ENCODE data around the gene CAMK2N2. TPM values are rescaled to one million over a fixed set of nuclear protein-coding genes. Genes with fewer than 3 reads are reported as not detected.

CAMK2N2 gene
- total RNA-seq, 4 donors from 2014 or later, result not detected

DNA sequence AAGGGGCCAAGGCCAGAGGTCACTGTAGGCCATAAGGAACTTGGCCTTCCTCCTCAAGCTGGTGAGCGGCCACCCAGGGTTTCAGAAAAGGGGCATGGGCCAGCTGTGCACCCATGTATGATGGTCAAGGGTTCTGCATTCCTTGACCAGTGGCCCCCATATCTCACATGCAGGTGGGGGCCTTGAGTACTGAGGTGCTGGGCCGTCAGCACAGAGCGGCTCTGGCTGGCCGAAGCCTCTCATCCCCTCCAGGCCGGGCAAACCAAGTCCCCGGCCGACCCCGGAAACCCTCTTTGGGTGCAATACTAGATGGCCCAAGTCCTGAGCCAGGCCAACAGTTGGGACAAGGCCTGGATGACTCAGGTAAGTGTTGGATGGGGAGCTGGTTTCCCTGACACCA, 22.1 kb downstream of the CAMK2N2 start:
- 94% methylated on average over 8 of the region's 8 CpGs; no CpG with 5 or more reads in 1 of the 2 donors for WGBS, 2 donors (ENCODE audit: low coverage in 1 of 2)
- intact Hi-C loops (cut with DNase I; ENCODE audit: low total_unique reads), result loop anchor here (10.0 kb wide), 2 partner anchors 94 to 344 kb away; no protein-coding TSS in a partner anchor

DNA sequence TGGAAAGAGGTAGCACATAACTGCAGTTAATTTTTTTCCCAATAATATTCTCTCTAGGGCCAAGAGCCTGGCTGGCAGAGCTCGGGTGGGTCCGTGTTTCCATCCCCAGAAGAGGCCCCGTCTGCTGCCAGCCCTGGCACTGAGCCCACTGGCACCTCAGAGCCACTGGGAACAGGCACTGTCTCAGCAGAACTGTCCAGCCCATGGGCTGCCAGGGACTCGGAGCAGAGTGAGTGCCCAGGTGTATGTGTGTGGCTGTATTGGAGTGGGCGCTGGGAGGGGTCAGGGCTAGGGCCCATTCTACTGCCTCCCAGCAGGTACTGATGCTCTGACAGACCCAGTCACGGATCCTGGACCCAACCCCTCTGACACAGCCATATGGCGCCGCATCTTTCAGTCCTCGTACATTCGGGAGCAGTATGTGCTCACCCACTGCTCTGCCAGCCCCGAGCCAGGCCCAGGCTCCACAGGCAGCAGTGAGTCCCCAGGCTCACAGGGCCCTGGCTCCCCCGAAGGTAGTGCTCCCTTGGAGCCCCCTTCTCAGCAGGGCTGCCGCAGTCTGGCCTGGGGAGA, 23.0 kb downstream of the CAMK2N2 start:
- H3K9me3 ChIP-seq, result no peaks in the 10 kb centered on the region
- peaks cover 0 to 5% (median 2%) of the 10 kb centered on the region in 4 donors for H3K4me1 ChIP-seq
- 77 to 100% methylated on average over 1 to 13 of the region's 13 CpGs for WGBS, 2 donors (ENCODE audit: low coverage in 1 of 2)
- TF ChIP-seq, protein P1, sequence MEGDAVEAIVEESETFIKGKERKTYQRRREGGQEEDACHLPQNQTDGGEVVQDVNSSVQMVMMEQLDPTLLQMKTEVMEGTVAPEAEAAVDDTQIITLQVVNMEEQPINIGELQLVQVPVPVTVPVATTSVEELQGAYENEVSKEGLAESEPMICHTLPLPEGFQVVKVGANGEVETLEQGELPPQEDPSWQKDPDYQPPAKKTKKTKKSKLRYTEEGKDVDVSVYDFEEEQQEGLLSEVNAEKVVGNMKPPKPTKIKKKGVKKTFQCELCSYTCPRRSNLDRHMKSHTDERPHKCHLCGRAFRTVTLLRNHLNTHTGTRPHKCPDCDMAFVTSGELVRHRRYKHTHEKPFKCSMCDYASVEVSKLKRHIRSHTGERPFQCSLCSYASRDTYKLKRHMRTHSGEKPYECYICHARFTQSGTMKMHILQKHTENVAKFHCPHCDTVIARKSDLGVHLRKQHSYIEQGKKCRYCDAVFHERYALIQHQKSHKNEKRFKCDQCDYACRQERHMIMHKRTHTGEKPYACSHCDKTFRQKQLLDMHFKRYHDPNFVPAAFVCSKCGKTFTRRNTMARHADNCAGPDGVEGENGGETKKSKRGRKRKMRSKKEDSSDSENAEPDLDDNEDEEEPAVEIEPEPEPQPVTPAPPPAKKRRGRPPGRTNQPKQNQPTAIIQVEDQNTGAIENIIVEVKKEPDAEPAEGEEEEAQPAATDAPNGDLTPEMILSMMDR (IDR thresholded peaks at IDR 0.05), result no peak
- TF ChIP-seq POLR2A (IDR thresholded peaks at IDR 0.05) (no peak), EP300 (IDR thresholded peaks at IDR 0.05; ENCODE audit: low read depth) (no peak), POLR2AphosphoS5 (IDR thresholded peaks at IDR 0.05) (no peak)
- no peak for DNase-seq
- in situ Hi-C loops (cut with MboI; ENCODE audit: low pct_ligation_motif_present in 1 of 4, low pct_unique_long_range_greater_than_20kb in 1 of 4, low sequenced_read_pairs in 3 of 4) (loop anchor here in 3 of 4 donors (25.0 kb wide), 2 partner anchors 101 to 351 kb away; partner anchors contain the start of genes PARL (in 3 of the 3) and EIF2B5 (in 1 of the 3)), intact Hi-C loops (cut with DNase I; ENCODE audit: low total_unique reads) (loop anchor here (10.0 kb wide), 2 partner anchors 94 to 344 kb away; no protein-coding TSS in a partner anchor)
- peaks cover 0 to 2% (median 0%) of the 10 kb centered on the region in 4 donors for H3K36me3 ChIP-seq
- peaks cover 3% of the 10 kb centered on the region for H3K27me3 ChIP-seq
- no peak overlapping the region for H3K27ac ChIP-seq
- H3K4me3 ChIP-seq, result no peak overlapping the region

More for the DNA sequence above, 22.1 kb downstream of the CAMK2N2 start:
- Histone ChIP-seq H3K36me3 (peaks cover 0 to 11% (median 3%) of the 10 kb centered on the region in 4 donors), H3K4me1 (peaks cover 0 to 5% (median 2%) of the 10 kb centered on the region in 4 donors), H3K4me3 (no peak overlapping the region), H3K27ac (no peak overlapping the region), H3K9me3 (no peaks in the 10 kb centered on the region), H3K27me3 (no peaks in the 10 kb centered on the region)
- in situ Hi-C loops (cut with MboI; ENCODE audit: low pct_ligation_motif_present in 1 of 4, low pct_unique_long_range_greater_than_20kb in 1 of 4, low sequenced_read_pairs in 3 of 4), result loop anchor here in 3 of 4 donors (25.0 kb wide), 2 partner anchors 102 to 352 kb away; partner anchors contain the start of genes PARL (in 3 of the 3) and EIF2B5 (in 1 of the 3)
- no peak for DNase-seq
- TF ChIP-seq POLR2A (IDR thresholded peaks at IDR 0.05) (no peak), POLR2AphosphoS5 (IDR thresholded peaks at IDR 0.05) (no peak), EP300 (IDR thresholded peaks at IDR 0.05; ENCODE audit: low read depth) (no peak)
- TF ChIP-seq, protein P1 (IDR thresholded peaks at IDR 0.05), result no peak

DNA sequence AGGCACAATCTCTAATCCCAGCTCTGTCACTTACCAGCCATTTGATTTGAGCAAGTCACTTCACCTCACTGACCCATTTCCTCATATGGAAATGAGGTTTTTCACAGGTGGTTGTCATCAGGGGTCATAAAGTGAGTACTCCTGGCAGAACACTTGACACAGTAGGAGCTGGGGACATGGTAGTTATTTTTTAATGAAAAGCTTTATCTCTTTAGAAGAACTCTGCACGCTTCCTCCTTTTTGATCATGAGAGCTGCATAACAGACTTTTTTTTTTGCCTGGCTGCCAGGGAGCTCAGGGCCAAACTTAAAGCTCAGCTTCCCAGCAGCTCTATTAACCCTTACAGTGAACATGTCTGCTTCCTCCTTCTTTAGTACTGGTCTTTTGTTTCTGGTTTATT, 23.5 kb downstream of the CAMK2N2 start:
- Histone ChIP-seq H3K27ac (no peak overlapping the region), H3K4me3 (no peak overlapping the region), H3K27me3 (peaks cover 8% of the 10 kb centered on the region), H3K4me1 (peaks cover 0 to 5% (median 2%) of the 10 kb centered on the region in 4 donors), H3K36me3 (no peaks in the 10 kb centered on the region), H3K9me3 (no peaks in the 10 kb centered on the region)
- intact Hi-C loops (cut with DNase I; ENCODE audit: low total_unique reads) (loop anchor here (10.0 kb wide), 2 partner anchors 93 to 343 kb away; no protein-coding TSS in a partner anchor), in situ Hi-C loops (cut with MboI; ENCODE audit: low pct_ligation_motif_present in 1 of 4, low pct_unique_long_range_greater_than_20kb in 1 of 4, low sequenced_read_pairs in 3 of 4) (loop anchor here in 3 of 4 donors (25.0 kb wide), 2 partner anchors 101 to 351 kb away; partner anchors contain the start of genes PARL (in 3 of the 3) and EIF2B5 (in 1 of the 3))
- 14 to 50% methylated on average over 1 of the region's 1 CpG for WGBS, 2 donors (ENCODE audit: low coverage in 1 of 2)
- TF ChIP-seq POLR2AphosphoS5 (IDR thresholded peaks at IDR 0.05), result no peak
- TF ChIP-seq, protein P1 (IDR thresholded peaks at IDR 0.05), result no peak
- TF ChIP-seq POLR2A (IDR thresholded peaks at IDR 0.05), result no peak
- TF ChIP-seq EP300 (IDR thresholded peaks at IDR 0.05; ENCODE audit: low read depth), result no peak
- DNase-seq, result no peak

DNA sequence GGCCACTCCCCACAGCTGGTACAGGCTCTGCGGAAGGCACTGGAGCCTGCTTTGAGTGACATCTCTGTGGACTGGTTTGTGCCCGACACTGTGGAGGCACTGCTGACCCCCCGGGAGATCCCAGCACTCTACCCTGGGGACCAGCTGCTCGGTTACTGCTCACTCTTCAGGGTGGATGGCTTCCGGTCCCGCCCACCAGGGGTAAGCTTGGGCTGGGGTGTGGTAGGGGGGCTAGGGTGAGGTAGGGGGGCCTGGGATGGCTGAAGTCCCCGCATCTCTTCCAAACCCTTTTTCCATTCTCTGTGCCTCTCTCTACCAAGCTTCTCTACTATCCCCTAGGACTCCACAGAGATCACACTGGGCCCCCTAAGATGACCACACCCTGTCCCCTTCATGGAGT, 24.1 kb downstream of the CAMK2N2 start:
- DNase-seq, result no peak
- 82% methylated on average over 7 of the region's 7 CpGs; no CpG with 5 or more reads in 1 of the 2 donors for WGBS, 2 donors (ENCODE audit: low coverage in 1 of 2)
- Histone ChIP-seq H3K36me3 (no peaks in the 10 kb centered on the region), H3K9me3 (no peaks in the 10 kb centered on the region), H3K27ac (no peak overlapping the region), H3K4me1 (peaks cover 0 to 5% (median 2%) of the 10 kb centered on the region in 4 donors), H3K27me3 (peaks cover 14% of the 10 kb centered on the region), H3K4me3 (no peak overlapping the region)
- in situ Hi-C loops (cut with MboI; ENCODE audit: low pct_ligation_motif_present in 1 of 4, low pct_unique_long_range_greater_than_20kb in 1 of 4, low sequenced_read_pairs in 3 of 4) (loop anchor here in 3 of 4 donors (25.0 kb wide), 2 partner anchors 100 to 350 kb away; partner anchors contain the start of genes PARL (in 3 of the 3) and EIF2B5 (in 1 of the 3)), intact Hi-C loops (cut with DNase I; ENCODE audit: low total_unique reads) (loop anchor here (10.0 kb wide), 2 partner anchors 92 to 342 kb away; no protein-coding TSS in a partner anchor)
- TF ChIP-seq EP300 (IDR thresholded peaks at IDR 0.05; ENCODE audit: low read depth) (no peak), POLR2AphosphoS5 (IDR thresholded peaks at IDR 0.05) (no peak), POLR2A (IDR thresholded peaks at IDR 0.05) (no peak)
- TF ChIP-seq, protein P1 (IDR thresholded peaks at IDR 0.05), result no peak

Data from transverse colon (tissue), 4 donors.